DMS153 treated with DMSO at 0.1 percent for 48 hours (cell line): ENCODE measurements around the gene SPRTN.
"Not testable (repeated sequence)": the region's sequence is repeated elsewhere in the genome, so short reads cannot be mapped to it uniquely, and the experiment has no call there.

ENCODE experiments used
- DNase-seq: peaks from one replicate; lab custom pipeline; 2025; ENCODE audit not compliant: unreplicated experiment; lab: John Stamatoyannopoulos, UW

Gene SPRTN

DNA sequence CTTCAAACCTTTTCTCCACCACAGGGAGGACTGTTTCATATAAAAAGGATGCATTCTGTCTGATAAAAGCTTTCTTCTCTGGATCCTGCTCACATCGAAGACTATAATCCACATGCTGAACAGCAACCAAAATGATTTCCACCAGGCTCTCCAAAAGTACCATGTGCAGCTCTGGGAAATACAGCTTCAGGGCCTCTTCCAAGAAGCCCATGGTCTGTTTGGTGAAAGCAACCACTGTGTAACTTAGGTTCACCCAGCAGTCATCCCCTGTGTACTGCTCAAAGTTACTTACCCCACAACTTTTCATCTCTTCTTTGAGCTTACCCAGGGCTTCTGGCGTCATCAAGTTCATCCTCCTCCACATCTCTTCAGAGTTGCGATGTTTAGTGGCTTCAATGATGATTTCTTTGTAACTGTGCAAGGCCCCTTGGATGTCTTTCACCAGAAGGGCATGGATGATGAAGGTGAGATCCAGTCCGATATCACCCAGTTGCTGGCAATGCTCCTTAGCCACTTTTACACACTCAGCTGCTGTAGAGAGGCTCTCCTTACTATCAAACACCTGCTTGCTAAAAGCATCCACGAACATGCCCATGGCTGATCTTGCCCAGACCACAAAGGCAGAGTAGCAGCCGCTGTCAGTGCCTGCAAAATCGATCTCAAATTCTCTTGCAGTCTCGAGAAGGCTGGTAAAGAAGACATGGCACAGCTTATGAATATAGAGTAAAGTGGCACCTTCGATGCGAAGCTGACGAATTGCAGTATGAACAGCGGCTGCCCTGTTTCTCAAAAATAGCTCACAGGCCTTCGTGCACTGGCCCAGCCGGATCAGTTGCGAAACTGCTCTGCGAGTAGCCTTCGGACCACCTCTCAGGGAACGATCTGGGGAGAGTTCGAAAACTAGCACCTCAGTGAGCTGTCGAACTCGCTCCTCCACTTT lies 2.2 kb upstream of the SPRTN start:
- no peak for DNase-seq

DNA sequence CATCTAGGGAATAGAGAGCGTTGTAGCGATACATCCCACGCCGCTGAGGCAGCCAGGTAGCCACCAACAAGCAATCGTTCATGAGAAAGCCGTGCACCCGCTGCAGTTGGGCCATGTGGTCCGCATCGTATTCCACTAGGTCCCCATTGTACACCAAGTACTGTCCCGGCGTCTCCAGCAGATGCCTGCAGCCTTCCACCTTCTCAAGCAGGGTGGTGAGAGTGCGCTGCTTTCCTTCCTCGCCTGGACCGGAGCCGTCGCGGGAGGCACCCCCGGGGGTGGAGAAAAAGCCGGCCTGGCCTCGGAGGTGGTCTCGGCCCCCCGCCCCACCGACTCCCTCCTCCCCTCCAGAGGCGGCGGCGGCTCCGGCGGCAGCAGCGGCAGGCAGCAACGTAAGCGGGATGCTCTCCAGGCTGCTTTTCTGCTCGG lies 1.0 kb upstream of the SPRTN start:
- DNase-seq: no peak

DNA sequence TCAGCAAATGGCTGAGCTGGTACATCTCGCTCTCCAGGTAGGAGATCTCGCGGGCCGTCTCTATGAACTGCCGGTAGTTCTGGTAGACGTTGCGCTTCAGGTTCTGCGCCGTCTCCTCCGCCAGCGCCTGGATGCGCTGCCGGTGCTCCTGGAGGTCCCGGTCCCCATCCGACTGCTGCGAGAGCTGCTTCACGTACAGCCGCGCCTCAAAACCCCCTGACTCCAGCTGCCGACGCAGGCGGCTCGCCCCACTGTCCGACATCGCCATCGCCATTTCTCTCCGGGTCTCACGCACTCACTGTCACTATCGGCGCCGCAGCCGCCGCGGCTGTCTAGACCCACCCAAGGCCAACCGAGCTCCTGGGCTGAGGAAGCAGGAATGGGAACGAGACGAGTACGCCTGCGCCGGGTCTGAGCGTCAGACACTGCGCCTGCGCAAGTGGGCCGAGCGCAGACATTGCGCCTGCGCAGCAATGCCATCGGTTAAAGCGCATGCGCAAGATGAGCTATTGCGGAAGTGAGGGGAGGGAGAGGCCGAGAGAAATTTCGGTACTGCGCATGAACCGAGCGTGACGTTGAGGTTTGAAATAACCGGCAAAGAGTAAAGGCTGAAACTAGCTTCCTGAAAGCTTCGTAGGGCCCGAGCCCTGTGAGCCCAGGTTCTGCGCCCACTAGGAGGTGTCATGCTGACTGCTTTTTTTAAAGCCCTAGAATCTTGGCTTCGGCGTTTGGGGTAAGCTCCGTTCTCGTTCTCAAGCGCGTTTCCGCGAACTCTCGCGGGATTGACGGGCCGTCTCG lies 422 bp upstream of the SPRTN start, which contains the start of gene EXOC8:
TSS of gene EXOC8 (minus strand) at position 381 of the 798 bp plus-strand sequence. CDS start at position 274, 107 bp downstream.
- peak; percentile 99 for DNase-seq

DNA sequence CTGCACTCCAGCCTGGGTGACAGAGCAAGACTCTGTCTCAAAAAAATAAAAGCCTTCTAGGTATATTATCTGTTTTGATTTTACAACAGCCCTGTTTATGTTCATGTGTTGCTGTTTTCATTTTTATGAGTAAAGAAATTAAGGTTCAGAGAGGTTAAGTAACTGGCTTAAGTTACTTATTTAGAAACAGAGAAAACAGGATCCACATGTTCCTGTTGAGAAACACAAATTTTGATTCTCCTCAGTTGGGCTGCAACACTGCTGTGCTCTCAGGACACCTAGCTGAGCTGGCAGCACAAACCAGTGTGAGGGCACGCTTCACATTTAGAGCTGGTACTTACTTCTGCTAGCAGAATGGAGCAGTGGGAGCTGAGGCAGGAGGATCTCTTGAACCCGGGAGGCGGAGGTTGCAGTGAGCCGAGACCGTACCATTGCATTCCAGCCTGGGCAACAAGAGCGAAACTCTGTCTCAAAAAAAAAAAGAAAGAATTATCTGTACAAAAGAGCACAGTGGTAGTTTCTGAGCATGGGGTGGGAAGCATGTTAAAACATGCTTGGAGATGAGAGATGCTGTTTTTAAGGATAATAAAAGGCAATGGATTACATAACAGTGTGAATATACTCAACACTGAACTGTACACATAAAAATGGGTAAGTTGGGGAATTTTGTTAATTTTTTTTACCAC lies 2.4 kb downstream of the SPRTN start:
- DNase-seq: no peak

DNA sequence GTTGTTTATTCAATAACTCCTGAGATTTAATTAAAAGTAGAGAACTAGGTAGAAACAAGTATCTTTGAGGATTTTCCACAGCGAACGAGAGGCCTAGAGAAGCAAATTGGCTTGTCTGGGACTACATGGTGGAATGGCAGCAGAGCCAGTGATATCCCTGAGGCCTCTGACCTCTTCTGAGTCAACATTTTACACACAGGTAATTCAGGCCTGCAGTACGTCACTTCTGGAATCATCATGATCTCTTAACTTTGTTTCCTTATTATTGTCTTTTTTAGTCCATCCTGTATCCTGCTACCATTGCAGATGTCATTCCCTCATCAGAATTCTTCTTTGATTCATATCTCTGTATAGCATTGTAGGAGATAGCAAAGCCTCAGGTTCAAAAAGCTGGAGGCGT lies 9.9 kb downstream of the SPRTN start:
- no peak for DNase-seq

DNA sequence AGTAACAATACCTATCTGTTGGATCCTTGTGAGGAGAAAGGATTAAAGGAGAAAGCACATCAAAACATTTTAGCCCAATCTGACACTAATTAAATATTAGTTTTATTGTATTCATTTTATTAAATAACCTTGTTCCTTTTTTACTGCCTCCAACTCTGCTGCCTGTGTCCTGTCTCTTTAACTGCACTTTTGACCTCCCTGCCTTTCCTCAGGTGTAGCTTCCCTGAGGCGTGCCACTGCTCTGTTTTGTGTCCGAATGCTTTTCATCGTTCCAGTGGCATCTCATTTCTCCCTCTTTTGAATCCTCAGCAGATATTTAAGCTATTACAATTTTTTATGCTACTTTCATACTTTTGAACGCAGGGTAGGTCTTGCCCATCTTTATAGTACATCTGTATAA lies 10.3 kb downstream of the SPRTN start:
- no peak for DNase-seq

DNA sequence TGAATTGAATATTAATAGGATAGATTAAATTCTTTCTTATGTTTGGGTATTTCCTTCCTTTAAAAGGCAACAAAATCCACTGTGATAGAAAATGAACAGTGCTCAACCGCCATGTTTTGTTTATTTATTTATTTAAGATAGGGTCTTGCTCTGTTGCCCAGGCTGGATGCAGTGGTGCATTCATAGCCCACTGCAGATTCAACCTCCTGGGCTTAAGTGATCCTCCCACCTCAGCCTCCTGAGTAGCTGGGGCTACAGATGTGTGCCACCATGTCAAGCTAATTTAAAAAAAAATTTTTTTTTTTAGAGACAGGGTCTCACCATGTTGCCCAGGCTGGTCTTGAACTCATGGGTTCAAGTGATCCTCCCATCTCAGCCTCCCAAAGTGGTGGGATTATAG lies 10.8 kb downstream of the SPRTN start:
- not testable (repeated sequence) for DNase-seq

DNA sequence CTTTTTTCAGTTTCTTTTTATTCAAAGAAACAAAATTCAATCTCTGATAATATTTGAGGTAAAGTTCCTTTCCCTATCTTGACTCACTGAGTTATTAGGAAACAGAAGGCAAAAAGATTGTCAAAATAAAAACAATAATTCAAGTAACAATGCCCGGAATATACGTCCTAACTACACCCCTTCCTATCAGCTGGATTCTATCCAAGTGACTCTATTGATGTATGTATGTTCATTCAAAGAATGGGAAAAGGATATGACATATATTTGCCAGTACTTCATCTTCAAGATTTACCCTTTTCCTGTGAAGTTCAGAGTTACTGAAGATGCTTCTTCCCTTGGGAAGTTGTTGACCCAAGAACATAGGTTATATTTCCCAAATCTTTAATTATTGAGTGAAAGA lies 13.7 kb downstream of the SPRTN start:
- DNase-seq: no peak

DNA sequence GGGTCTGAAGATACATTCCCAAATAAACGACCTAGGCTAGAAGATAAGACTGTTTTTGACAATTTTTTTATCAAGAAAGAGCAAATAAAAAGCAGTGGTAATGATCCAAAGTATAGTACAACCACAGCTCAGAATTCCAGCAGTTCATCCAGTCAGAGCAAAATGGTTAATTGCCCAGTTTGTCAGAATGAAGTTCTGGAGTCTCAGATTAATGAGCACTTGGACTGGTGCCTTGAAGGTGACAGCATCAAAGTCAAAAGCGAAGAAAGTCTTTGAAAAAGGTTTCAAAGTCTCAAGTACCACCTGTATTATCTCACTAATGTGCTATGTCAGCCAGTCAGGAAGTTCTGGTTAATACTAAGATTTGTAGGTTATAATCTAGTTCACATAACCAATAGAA lies 15.0 kb downstream of the SPRTN start:
- no peak for DNase-seq

DNA sequence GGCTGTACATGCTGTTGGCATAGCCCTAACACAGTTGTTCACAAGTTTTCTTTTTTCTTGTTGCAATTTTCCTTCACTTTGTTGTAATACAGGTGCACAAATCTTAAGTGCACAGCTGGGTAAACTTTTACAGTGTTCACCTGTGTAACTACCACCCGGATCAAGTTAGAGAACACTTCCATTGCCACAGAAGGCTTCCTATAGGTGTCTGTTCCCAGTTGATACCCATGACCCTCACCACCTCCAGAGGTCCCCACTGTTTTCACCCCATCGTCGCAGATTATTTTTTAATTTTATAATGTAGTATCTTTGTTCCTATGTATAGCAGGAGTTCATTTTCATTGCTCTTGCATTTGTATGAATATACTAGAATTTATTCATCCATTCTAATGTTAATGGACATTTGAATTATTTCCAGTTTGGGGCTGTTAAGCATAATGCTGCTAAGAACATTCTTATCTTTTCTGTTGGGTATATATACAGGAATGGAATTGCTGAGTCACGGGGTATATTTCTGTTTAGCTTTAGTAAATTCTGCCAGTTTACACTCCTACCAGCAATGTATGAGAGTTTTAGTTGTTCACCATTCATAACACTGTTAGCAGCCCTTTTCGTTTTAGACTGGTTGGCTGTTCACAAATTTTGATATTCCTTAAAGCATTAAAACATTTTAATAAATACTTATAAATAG lies 16.4 kb downstream of the SPRTN start:
- no peak for DNase-seq

DNA sequence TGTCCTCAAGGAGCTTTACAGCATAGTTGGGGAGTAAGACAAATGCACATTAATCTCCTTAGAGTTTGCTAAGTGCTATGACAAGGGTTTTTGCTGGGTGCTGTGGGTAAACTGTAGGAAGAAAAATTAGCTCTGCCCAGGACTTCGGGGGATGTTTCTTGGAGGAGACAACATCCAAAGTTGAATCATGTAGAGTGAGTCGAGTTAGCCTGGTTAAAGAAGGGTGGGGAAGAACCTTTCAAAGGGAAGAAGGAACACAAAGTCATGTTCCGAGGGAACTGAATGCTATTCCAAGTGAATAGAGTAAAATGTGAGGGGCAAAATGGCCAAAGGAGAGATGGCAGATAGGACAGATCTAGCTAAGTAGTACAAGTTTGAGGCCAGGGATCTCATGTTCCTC lies 17.1 kb downstream of the SPRTN start:
- no peak for DNase-seq

DNA sequence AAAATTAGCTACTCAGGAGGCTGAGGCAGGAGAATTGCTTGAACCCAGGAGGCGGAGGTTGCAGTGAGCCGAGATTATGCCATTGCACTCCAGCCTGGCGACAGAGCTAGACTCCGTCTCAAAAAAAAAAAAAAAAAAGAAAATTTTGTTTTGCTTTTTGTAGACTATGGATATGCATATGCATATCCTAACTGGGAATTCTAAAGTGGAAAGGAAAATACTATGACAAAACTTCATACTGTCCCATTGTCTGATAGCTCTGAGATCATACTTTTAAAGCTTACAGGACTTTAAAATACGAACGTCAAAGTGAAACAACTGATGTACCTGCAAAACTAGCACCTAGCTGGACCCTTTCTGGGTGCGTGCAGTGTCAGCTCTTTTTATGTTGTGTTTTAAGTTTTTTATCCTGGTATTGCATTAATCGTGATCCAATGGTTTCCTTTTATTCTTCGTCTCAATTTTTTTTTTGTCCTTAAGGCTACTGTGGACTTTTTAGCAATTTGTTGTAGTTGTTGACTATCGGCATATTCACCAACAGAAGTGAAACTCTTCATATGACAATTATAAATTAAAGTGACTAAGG lies 19.2 kb downstream of the SPRTN start:
- DNase-seq: no peak

DNA sequence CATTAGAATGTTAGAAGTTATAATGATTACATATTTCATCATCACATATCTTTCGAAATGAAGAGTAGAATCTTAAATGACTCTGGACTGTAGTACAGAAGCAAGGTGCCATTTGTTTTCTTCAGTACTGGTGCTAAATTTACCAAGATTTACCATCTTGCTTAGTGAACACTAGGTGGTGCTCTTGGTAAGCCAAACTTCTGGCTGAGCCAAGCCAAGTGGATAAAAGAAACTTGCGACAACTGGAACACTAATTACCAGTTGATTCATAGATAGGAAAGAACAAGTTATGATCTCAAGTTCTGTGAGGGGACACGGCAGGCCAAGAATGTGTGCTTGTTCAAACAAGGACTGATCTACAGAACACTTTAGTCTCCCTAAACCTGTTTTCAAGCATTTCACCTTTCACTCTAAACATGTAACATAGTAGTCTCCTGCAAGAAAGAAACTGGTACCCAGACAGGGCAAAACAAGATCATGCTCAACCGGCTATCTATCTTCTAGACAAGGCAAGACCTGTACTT lies 19.8 kb downstream of the SPRTN start:
- peak; percentile 83 for DNase-seq

DNA sequence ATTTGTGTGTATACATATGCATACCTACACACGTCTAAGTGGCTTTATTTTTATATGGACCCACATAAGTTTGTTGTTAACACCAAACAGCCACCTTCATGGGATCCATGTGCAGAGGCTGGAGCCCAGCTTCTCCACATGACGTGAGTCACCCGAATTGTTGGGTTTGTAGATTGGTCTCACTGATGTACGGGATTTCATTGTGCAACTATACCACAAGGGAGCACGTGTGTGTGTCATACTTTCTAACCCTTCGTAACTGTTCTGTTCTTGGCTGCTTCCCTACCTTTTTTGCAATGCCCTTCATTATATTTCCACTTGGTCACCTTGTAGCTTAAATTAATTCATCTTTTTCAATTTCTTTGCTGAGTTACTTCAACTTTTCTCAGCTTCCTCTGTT lies 21.0 kb downstream of the SPRTN start:
- DNase-seq: no peak

DNA sequence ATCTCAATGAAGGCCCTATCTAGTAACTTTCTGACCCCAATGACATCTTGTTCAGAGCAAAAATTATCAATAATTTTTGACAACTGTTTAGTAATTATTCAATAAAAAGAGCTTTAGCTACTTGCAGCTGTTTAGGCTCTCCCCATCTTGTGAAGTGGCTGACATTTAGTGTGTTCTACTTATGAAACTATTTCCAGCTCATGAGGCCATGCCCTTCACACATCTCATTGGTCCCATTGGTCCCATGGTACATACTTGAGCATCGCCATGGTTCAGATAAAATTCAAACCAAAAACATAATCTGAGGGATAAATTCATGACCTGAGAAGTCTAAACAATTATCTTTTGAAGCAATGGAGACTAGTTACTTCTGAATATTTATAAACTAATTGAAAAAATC lies 24.2 kb downstream of the SPRTN start:
- no peak for DNase-seq

DNA sequence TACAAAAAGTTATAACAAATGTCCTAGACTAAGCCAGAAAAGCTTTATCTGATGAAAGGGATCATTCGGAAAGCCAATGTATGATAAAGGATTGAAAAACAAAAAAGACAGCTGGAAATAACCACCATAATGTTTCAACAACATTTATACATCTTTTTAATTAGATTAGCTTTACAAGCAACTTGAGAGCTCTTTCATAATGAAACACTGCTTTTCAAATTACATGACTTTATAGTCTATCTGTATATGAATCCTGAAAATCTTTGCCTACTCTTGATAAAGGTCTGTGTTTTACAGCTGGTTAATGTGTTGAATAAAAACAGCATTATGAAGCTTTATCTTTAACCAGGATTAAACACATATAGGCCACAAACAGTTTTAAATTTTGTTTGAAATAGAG lies 25.5 kb downstream of the SPRTN start:
- no peak for DNase-seq

DNA sequence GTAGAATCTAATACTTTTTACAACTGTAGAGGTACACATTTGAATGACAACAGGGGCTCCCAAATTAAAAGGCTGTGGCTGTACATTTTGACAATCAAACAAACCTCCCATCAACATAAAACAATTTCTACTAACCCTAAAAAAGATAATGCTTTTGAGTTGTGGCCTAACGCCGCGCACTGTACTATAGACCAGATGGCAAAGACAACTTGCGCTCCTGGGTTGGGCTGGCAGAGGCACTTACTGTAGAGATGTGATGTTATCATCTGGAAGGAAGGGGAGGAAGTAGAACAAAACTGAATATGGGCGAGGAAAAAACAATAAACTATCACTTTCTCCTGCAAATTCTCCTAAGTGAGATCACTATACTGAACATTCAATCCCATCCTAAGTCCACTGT lies 26.1 kb downstream of the SPRTN start:
- DNase-seq: no peak

DNA sequence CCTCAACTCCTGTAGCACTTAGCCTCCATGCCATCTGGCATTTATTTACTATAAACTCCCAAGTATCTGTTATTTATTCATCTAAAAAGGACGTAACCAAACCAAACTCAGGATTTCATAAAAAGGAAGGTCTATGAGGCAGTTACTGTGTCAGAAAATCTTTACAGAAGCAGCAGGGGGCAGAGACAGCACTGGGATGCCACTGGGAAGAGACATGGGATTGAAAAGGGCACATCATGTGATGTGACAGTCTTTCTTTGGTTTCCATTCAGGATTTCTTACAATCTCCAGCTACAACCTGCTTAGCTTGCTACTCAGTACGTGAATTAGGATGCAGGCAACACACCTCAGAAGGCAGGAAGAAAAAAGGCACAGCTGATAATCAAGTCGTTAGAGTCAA lies 31.2 kb downstream of the SPRTN start:
- no peak for DNase-seq

DNA sequence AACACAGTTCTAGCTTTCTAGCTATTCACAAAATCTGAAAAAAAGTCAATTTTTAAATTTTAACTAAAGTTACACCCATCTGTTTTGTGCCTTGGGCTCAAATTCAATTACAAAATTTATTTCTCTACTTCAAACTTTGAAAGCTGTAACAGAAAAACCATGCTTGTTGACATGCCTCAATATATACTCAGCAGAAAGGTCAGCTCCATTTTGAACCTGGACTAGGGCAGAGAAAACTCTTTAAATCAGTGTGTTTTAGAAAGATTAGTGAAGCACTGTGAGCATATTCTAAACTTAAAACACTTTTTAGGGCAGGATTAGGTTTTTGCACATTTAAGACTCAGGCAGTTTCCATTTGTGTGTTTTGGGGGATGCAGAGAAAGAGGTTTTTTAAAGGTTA lies 34.4 kb downstream of the SPRTN start:
- DNase-seq: no peak

DNA sequence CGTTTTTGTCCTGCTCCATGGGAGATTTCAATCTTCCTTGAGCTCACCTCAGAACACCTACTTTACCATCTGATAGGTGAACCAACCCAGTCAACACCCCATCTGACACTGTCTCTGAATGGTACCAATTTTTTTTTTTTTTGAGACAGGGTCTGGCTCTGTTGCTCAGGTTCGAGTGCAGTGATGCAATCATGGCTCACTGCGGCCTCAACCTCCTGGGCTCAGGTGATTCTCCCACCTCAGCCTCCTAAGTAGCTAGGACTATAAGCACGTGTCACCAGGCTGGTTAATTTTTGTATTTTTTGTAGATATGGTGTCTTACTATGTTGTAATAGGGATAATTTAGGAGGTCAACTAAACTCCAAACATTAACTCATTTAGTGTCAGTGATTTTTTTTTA lies 36.3 kb downstream of the SPRTN start:
- no peak for DNase-seq
